KMS-11 (cell line): ENCODE data around the gene LRRN4.

Experiments used
- H2AFZ ChIP-seq: fragments of 200-600 bp; sonication (generic); 2 replicates; pipeline ENCODE4 v1.6.1; 2016; ENCODE audit warnings: antibody characterized with exemption, mixed run types, low read depth
- H3K27ac ChIP-seq: fragments of 200-600 bp; sonication (generic); 2 replicates; pipeline ENCODE4 v1.6.1; 2016; ENCODE audit warnings: mild to moderate bottlenecking, mixed run types
- H3K27me3 ChIP-seq: fragments of 200-600 bp; sonication (generic); 2 replicates; pipeline ENCODE4 v1.6.1; 2017; ENCODE audit warnings: mild to moderate bottlenecking, low read depth, mixed run types, moderate library complexity; ENCODE audit not compliant: insufficient read depth
- H3K36me3 ChIP-seq: fragments of 200-600 bp; sonication (generic); 2 replicates; pipeline ENCODE4 v1.6.1; 2017; ENCODE audit warnings: mild to moderate bottlenecking, mixed run types; ENCODE audit not compliant: insufficient read depth
- H3K4me1 ChIP-seq: fragments of 200-600 bp; sonication (generic); 2 replicates; pipeline ENCODE4 v1.6.1; 2016; ENCODE audit warnings: mild to moderate bottlenecking, low read depth, mixed run types; ENCODE audit not compliant: poor library complexity, severe bottlenecking
- H3K4me2 ChIP-seq: fragments of 200-600 bp; sonication (generic); 2 replicates; pipeline ENCODE4 v1.7.0; 2016; ENCODE audit warnings: mild to moderate bottlenecking, mixed run types
- H3K4me3 ChIP-seq: fragments of 200-600 bp; sonication (generic); IDR thresholded peaks from 2 replicates; pipeline ENCODE4 v1.6.1; 2017; ENCODE audit warnings: low read depth, low read length, mixed read lengths; ENCODE audit not compliant: insufficient read depth
- H3K79me2 ChIP-seq: fragments of 200-600 bp; sonication (generic); 2 replicates; pipeline ENCODE4 v1.6.1; 2016; ENCODE audit warnings: low read depth, mixed run types; ENCODE audit not compliant: insufficient read depth
- H3K9ac ChIP-seq: fragments of 200-600 bp; sonication (generic); 2 replicates; pipeline ENCODE4 v1.6.1; 2016; ENCODE audit warnings: mild to moderate bottlenecking, mixed run types
- H4K20me1 ChIP-seq: fragments of 200-600 bp; sonication (generic); 2 replicates; pipeline ENCODE4 v1.6.1; 2016; ENCODE audit warnings: mild to moderate bottlenecking, mixed run types; ENCODE audit not compliant: insufficient read depth
- CTCF ChIP-seq: fragments of 200-600 bp; sonication (generic); conservative IDR thresholded peaks from 2 replicates; pipeline ENCODE4 v1.6.1; 2017; ENCODE audit warnings: low read depth, mild to moderate bottlenecking, antibody characterized with exemption, low read length, moderate library complexity, mixed read lengths

Gene LRRN4

GRCh38 chr20:6069669-6070068 is 15.8 kb upstream of the LRRN4 start:
- no peak overlapping the region for H3K27ac ChIP-seq
- TF ChIP-seq CTCF = no peak
- H3K27me3 ChIP-seq = no peaks in the 10 kb centered on the region
- no peaks in the 10 kb centered on the region for H4K20me1 ChIP-seq
- no peaks in the 10 kb centered on the region for H3K36me3 ChIP-seq
- no peak overlapping the region for H3K4me3 ChIP-seq
- H3K79me2 ChIP-seq = no peaks in the 10 kb centered on the region
- no peak overlapping the region for H2AFZ ChIP-seq
- no peaks in the 10 kb centered on the region for H3K4me1 ChIP-seq
- H3K9ac ChIP-seq = no peak overlapping the region
- H3K4me2 ChIP-seq = no peak overlapping the region

GRCh38 chr20:6067763-6068318 is 14.0 kb upstream of the LRRN4 start:
- no peak for TF ChIP-seq CTCF

GRCh38 chr20:6066582-6066981 is 12.7 kb upstream of the LRRN4 start:
- H3K27ac ChIP-seq = no peak overlapping the region
- H3K27me3 ChIP-seq = no peaks in the 10 kb centered on the region
- no peak overlapping the region for H3K9ac ChIP-seq
- H3K4me3 ChIP-seq = no peak overlapping the region
- no peaks in the 10 kb centered on the region for H4K20me1 ChIP-seq
- no peak overlapping the region for H3K4me2 ChIP-seq
- no peak overlapping the region for H2AFZ ChIP-seq
- TF ChIP-seq CTCF = no peak
- H3K4me1 ChIP-seq = no peaks in the 10 kb centered on the region
- H3K36me3 ChIP-seq = no peaks in the 10 kb centered on the region
- no peaks in the 10 kb centered on the region for H3K79me2 ChIP-seq

More at GRCh38 chr20:6067763-6068318, 14.0 kb upstream of the LRRN4 start:
- Histone ChIP-seq H3K4me2 (no peak overlapping the region), H3K27ac (no peak overlapping the region), H3K4me1 (no peaks in the 10 kb centered on the region), H3K9ac (no peak overlapping the region), H2AFZ (no peak overlapping the region), H3K27me3 (no peaks in the 10 kb centered on the region), H3K79me2 (no peaks in the 10 kb centered on the region), H4K20me1 (no peaks in the 10 kb centered on the region), H3K4me3 (no peak overlapping the region), H3K36me3 (no peaks in the 10 kb centered on the region)

GRCh38 chr20:6061544-6061943 is 7.7 kb upstream of the LRRN4 start:
- no peak overlapping the region for H3K4me3 ChIP-seq
- no peak overlapping the region for H2AFZ ChIP-seq
- H4K20me1 ChIP-seq = no peaks in the 10 kb centered on the region
- H3K4me2 ChIP-seq = no peak overlapping the region
- H3K36me3 ChIP-seq = no peaks in the 10 kb centered on the region
- H3K27ac ChIP-seq = no peak overlapping the region
- no peaks in the 10 kb centered on the region for H3K27me3 ChIP-seq
- no peaks in the 10 kb centered on the region for H3K4me1 ChIP-seq
- no peaks in the 10 kb centered on the region for H3K79me2 ChIP-seq
- no peak for TF ChIP-seq CTCF
- H3K9ac ChIP-seq = no peak overlapping the region
